Neural cell (in vitro differentiated cells): ENCODE results near the gene ARHGAP18. TPM values are rescaled to one million over a fixed set of nuclear protein-coding genes. Genes with fewer than 3 reads are reported as not detected.
A peak's percentile ranks its signal among the peaks of the same experiment; 100 is the strongest.

Experiments used
- H2AFZ ChIP-seq: fragments of 200-600, 300-800 bp; sonication (generic), shearing (Covaris generic); 2 replicates; pipeline ENCODE4 v1.6.0; 2014; ENCODE audit warnings: low read depth, mild to moderate bottlenecking, antibody characterized with exemption, low read length, moderate library complexity
- H3F3A ChIP-seq: fragments of 200-600 bp; shearing (Covaris generic); 2 replicates; pipeline ENCODE4 v1.6.1; 2016; ENCODE audit warnings: mild to moderate bottlenecking, moderate library complexity, mixed read lengths, antibody characterized with exemption, low read length; ENCODE audit not compliant: insufficient read depth, poor library complexity, severe bottlenecking
- H3K27ac ChIP-seq: fragments of 200-600, 300-800 bp; sonication (generic), shearing (Covaris generic); 2 replicates; pipeline ENCODE4 v1.5.1; 2014; ENCODE audit warnings: mild to moderate bottlenecking, low read length, moderate library complexity
- H3K27me3 ChIP-seq: fragments of 300-800, 200-600 bp; sonication (generic), shearing (Covaris generic); 2 replicates; pipeline ENCODE4 v1.6.0; 2014; ENCODE audit warnings: mild to moderate bottlenecking, low read depth, low read length, moderate library complexity; ENCODE audit not compliant: insufficient read depth
- H3K36me3 ChIP-seq: fragments of 300-800, 200-600 bp; sonication (generic), shearing (Covaris generic); 2 replicates; pipeline ENCODE4 v1.5.1; 2014; ENCODE audit warnings: mild to moderate bottlenecking, antibody characterized with exemption, low read length, moderate library complexity; ENCODE audit not compliant: insufficient read depth
- H3K4me2 ChIP-seq: fragments of 300-800, 200-600 bp; sonication (generic), shearing (Covaris generic); 2 replicates; pipeline ENCODE4 v1.6.0; 2014; ENCODE audit warnings: mild to moderate bottlenecking, low read length
- H3K4me3 ChIP-seq: fragments of 300-800, 200-600 bp; sonication (generic), shearing (Covaris generic); 2 replicates; pipeline ENCODE4 v1.5.1; 2014; ENCODE audit warnings: mild to moderate bottlenecking, low read length, moderate library complexity
- H3K79me2 ChIP-seq: fragments of 200-600 bp; shearing (Covaris generic); replicated peaks from 2 replicates; pipeline ENCODE4 v1.6.0; 2014; ENCODE audit warnings: mild to moderate bottlenecking, low read length, moderate library complexity; ENCODE audit not compliant: insufficient read depth
- H3K9ac ChIP-seq: fragments of 300-800, 200-600 bp; sonication (generic), shearing (Covaris generic); 2 replicates; pipeline ENCODE4 v1.6.1; 2016; ENCODE audit warnings: mild to moderate bottlenecking, low read length, mixed read lengths
- H3K9me2 ChIP-seq: fragments of 200-600 bp; shearing (Covaris generic); 2 replicates; pipeline ENCODE4 v1.6.1; 2016; ENCODE audit warnings: mild to moderate bottlenecking, low read length, mixed read lengths; ENCODE audit not compliant: insufficient read depth
- H3K9me3 ChIP-seq: fragments of 200-600, 300-800 bp; sonication (generic), shearing (Covaris generic); 2 replicates; pipeline ENCODE4 v1.6.1; 2016; ENCODE audit warnings: mild to moderate bottlenecking, mixed run types, low read length, moderate library complexity, mixed read lengths
- H4K20me1 ChIP-seq: fragments of 200-600 bp; shearing (Covaris generic); 2 replicates; pipeline ENCODE4 v1.6.1; 2016; ENCODE audit warnings: mild to moderate bottlenecking, mixed run types; ENCODE audit not compliant: insufficient read depth
- CTCF ChIP-seq: fragments of 450-650 bp; IDR thresholded peaks from 2 replicates; pipeline ENCODE4 v1.5.1; 2014; ENCODE audit warnings: antibody characterized with exemption, mild to moderate bottlenecking, moderate library complexity; ENCODE audit not compliant: poor library complexity, severe bottlenecking
- EP300 ChIP-seq: fragments of 450-650 bp; conservative IDR thresholded peaks from 2 replicates; pipeline ENCODE4 v1.6.1; 2014; ENCODE audit warnings: antibody characterized with exemption, mild to moderate bottlenecking, moderate library complexity; ENCODE audit not compliant: poor library complexity, severe bottlenecking
- EZH2 ChIP-seq: fragments of 200-600, 300-800 bp; shearing (Covaris generic), sonication (generic); IDR thresholded peaks from 2 replicates; pipeline ENCODE4 v1.6.1; 2014; ENCODE audit warnings: antibody characterized with exemption, low read length, borderline replicate concordance, mild to moderate bottlenecking; ENCODE audit not compliant: insufficient read depth, poor library complexity, severe bottlenecking
- MXI1 ChIP-seq: fragments of 450-650 bp; conservative IDR thresholded peaks from 2 replicates; pipeline ENCODE4 v1.6.1; 2014; ENCODE audit warnings: antibody characterized with exemption, mild to moderate bottlenecking; ENCODE audit not compliant: poor library complexity, severe bottlenecking
- POLR2AphosphoS5 ChIP-seq: IDR thresholded peaks from 2 replicates; pipeline ENCODE4 v1.6.1; 2012
- RAD21 ChIP-seq: fragments of 450-650 bp; conservative IDR thresholded peaks from 2 replicates; pipeline ENCODE4 v1.6.1; 2014; ENCODE audit warnings: antibody characterized with exemption, mild to moderate bottlenecking, moderate library complexity
- SMC3 ChIP-seq: fragments of 450-650 bp; conservative IDR thresholded peaks from 2 replicates; pipeline ENCODE4 v1.6.1; 2014; ENCODE audit warnings: antibody characterized with exemption, mild to moderate bottlenecking, moderate library complexity; ENCODE audit not compliant: poor library complexity
- TAF1 ChIP-seq: IDR thresholded peaks from 2 replicates; pipeline ENCODE4 v1.6.1; 2012; ENCODE audit warnings: low read depth
- polyA plus RNA-seq: library from polyadenylated mRNA; depleted of rRNA; stranded (reverse); fragments of >200 nt; gene quantifications from 2 replicates; pipeline ENCODE4 v1.2.3, GENCODE V29; 2014
- TF ChIP-seq, protein P1 (sequence below): IDR thresholded peaks from 2 replicates; pipeline ENCODE4 v1.6.1; 2012; ENCODE audit warnings: borderline replicate concordance

Gene ARHGAP18
- polyA plus RNA-seq, 1 donor from 2014 or later = 4.7 TPM

DNA sequence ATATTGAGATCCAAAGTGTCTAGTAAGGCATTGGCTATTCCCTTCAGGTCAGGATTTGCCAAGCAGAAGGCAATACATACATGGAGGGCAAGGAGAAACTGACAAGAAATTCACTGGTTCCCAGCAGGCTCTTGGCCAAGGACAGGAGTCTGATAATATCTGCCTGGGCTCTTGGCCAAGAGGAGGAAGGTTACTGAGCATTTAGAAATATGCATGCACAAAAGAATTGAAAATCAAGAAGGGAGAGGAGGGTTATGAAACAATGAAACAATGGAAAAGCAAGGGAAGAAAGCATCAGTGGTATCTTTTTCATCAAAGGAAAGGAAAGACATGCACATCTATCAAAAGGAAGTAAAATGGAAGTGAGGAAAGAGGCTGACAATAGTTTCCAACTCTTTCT lies 42.4 kb downstream of the ARHGAP18 start:
- TF ChIP-seq EZH2 = no peak
- no peak for TF ChIP-seq MXI1
- TF ChIP-seq, protein P1, sequence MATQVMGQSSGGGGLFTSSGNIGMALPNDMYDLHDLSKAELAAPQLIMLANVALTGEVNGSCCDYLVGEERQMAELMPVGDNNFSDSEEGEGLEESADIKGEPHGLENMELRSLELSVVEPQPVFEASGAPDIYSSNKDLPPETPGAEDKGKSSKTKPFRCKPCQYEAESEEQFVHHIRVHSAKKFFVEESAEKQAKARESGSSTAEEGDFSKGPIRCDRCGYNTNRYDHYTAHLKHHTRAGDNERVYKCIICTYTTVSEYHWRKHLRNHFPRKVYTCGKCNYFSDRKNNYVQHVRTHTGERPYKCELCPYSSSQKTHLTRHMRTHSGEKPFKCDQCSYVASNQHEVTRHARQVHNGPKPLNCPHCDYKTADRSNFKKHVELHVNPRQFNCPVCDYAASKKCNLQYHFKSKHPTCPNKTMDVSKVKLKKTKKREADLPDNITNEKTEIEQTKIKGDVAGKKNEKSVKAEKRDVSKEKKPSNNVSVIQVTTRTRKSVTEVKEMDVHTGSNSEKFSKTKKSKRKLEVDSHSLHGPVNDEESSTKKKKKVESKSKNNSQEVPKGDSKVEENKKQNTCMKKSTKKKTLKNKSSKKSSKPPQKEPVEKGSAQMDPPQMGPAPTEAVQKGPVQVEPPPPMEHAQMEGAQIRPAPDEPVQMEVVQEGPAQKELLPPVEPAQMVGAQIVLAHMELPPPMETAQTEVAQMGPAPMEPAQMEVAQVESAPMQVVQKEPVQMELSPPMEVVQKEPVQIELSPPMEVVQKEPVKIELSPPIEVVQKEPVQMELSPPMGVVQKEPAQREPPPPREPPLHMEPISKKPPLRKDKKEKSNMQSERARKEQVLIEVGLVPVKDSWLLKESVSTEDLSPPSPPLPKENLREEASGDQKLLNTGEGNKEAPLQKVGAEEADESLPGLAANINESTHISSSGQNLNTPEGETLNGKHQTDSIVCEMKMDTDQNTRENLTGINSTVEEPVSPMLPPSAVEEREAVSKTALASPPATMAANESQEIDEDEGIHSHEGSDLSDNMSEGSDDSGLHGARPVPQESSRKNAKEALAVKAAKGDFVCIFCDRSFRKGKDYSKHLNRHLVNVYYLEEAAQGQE = no peak
- no peak for TF ChIP-seq POLR2AphosphoS5
- no peak for TF ChIP-seq RAD21
- no peak for TF ChIP-seq EP300
- no peak for TF ChIP-seq TAF1
- no peak for TF ChIP-seq CTCF
- no peak for TF ChIP-seq SMC3
- Histone ChIP-seq H2AFZ (no peak overlapping the region), H3K79me2 (no peaks in the 10 kb centered on the region), H3K4me3 (no peak overlapping the region), H4K20me1 (no peaks in the 10 kb centered on the region), H3K4me2 (no peak overlapping the region), H3K27me3 (no peaks in the 10 kb centered on the region), H3K27ac (no peak overlapping the region), H3K9me3 (no peaks in the 10 kb centered on the region), H3K36me3 (no peaks in the 10 kb centered on the region), H3K9me2 (no peaks in the 10 kb centered on the region), H3F3A (no peaks in the 10 kb centered on the region), H3K9ac (no peak overlapping the region)

DNA sequence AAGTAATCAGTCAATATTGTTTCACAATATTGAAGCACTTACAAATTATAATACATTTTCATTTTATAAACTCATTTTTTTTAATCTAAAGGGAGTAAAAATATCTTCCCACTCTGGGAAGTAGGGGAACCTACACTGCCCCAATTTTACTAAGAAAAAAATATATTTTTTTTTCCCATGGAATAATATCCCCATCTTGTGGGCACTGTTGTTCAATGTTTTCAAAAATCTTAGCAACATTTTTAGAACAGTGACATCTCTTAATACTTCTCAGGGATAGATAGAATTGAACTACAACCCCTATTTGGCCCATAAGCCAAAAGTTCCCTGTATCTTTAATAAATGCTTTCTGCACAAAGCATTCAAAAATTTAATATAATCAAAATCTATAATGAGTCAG lies 42.9 kb downstream of the ARHGAP18 start:
- no peaks in the 10 kb centered on the region for H3K36me3 ChIP-seq
- no peaks in the 10 kb centered on the region for H3K27me3 ChIP-seq
- no peaks in the 10 kb centered on the region for H3K79me2 ChIP-seq
- H3K4me3 ChIP-seq = no peak overlapping the region
- no peak overlapping the region for H3K4me2 ChIP-seq
- no peak overlapping the region for H3K27ac ChIP-seq
- H3F3A ChIP-seq = no peaks in the 10 kb centered on the region
- TF ChIP-seq SMC3 = peak; percentile 38
- no peak for TF ChIP-seq EZH2
- peak; percentile 52 for TF ChIP-seq RAD21
- no peak for TF ChIP-seq POLR2AphosphoS5
- TF ChIP-seq TAF1 = no peak
- H3K9me3 ChIP-seq = no peaks in the 10 kb centered on the region
- H4K20me1 ChIP-seq = no peaks in the 10 kb centered on the region
- H3K9ac ChIP-seq = no peak overlapping the region
- no peak overlapping the region for H2AFZ ChIP-seq
- no peaks in the 10 kb centered on the region for H3K9me2 ChIP-seq

- H3K9ac ChIP-seq = no peak overlapping the region
- H2AFZ ChIP-seq = no peak overlapping the region
- no peak for TF ChIP-seq MXI1
- TF ChIP-seq TAF1 = no peak
- no peak for TF ChIP-seq EP300
- no peak for TF ChIP-seq EZH2
- TF ChIP-seq, protein P1 = no peak
- no peak for TF ChIP-seq CTCF
- no peak for TF ChIP-seq SMC3
- TF ChIP-seq RAD21 = no peak
- TF ChIP-seq POLR2AphosphoS5 = no peak
- H3F3A ChIP-seq = no peaks in the 10 kb centered on the region
- H3K27ac ChIP-seq = no peak overlapping the region
- no peaks in the 10 kb centered on the region for H3K36me3 ChIP-seq
- H3K9me3 ChIP-seq = no peaks in the 10 kb centered on the region
- H3K4me3 ChIP-seq = no peak overlapping the region
- no peaks in the 10 kb centered on the region for H3K27me3 ChIP-seq
- H3K9me2 ChIP-seq = no peaks in the 10 kb centered on the region
- H4K20me1 ChIP-seq = no peaks in the 10 kb centered on the region
- no peak overlapping the region for H3K4me2 ChIP-seq
- H3K79me2 ChIP-seq = no peaks in the 10 kb centered on the region
Observed at GRCh38 chr6:129665555-129665954, 44.4 kb downstream of the ARHGAP18 start.
